Endometrial microvascular endothelial cells (primary cell): ENCODE results near the gene UBE2M. TPM values are rescaled to one million over a fixed set of nuclear protein-coding genes. Genes with fewer than 3 reads are reported as not detected.
"Not testable (repeated sequence)": the region's sequence is repeated elsewhere in the genome, so short reads cannot be mapped to it uniquely, and the experiment has no call there.

Experiments used
- in situ Hi-C: cut with HindIII; loops from 2 replicates; pipeline ENCODE4 v1.10.0; 2017; ENCODE audit warnings: low sequenced_read_pairs, low pct_unique_long_range_greater_than_20kb; ENCODE audit errors: inconsistent ontology term
- total RNA-seq: library from RNA; depleted of rRNA; stranded (reverse); fragments of >200 nt; gene quantifications from one replicate; pipeline ENCODE4 v1.2.3, GENCODE V29; 2015; ENCODE audit errors: inconsistent ontology term

The UBE2M gene
- total RNA-seq, 1 donor from 2014 or later: 37.9 TPM

GRCh38 chr19:58545286-58546018 is 13.0 kb downstream of the UBE2M start:
- in situ Hi-C loops: no loop called here

GRCh38 chr19:58544591-58545285 is 13.7 kb downstream of the UBE2M start:
- in situ Hi-C loops: no loop called here

GRCh38 chr19:58543826-58544590 is 14.4 kb downstream of the UBE2M start, which contains the start of gene TRIM28:
Gene TRIM28 (plus strand): TSS chr19:58544064. CDS start chr19:58544758, 694 bp downstream.
- in situ Hi-C loops: no loop called here

- in situ Hi-C loops: not testable (repeated sequence)
These were observed 15.6 kb downstream of the UBE2M start for GRCh38 chr19:58542641-58543372.

- in situ Hi-C loops: not testable (repeated sequence)
These were observed 19.2 kb downstream of the UBE2M start for GRCh38 chr19:58539169-58539559.

GRCh38 chr19:58538257-58539168 is 19.9 kb downstream of the UBE2M start:
- in situ Hi-C loops: no loop called here

GRCh38 chr19:58536852-58537798 is 21.3 kb downstream of the UBE2M start:
- in situ Hi-C loops: no loop called here

- in situ Hi-C loops: no loop called here
These were observed 22.6 kb downstream of the UBE2M start for GRCh38 chr19:58535857-58536256.

GRCh38 chr19:58531034-58531840 is 27.2 kb downstream of the UBE2M start:
- in situ Hi-C loops: no loop called here

- in situ Hi-C loops: no loop called here
These were observed 29.0 kb downstream of the UBE2M start for GRCh38 chr19:58529405-58529804.

- in situ Hi-C loops: no loop called here
These were observed 35.7 kb downstream of the UBE2M start for GRCh38 chr19:58522709-58523108.

GRCh38 chr19:58521651-58522050 is 36.8 kb downstream of the UBE2M start:
- in situ Hi-C loops: no loop called here

GRCh38 chr19:58520257-58520599 is 38.2 kb downstream of the UBE2M start:
- in situ Hi-C loops: no loop called here

GRCh38 chr19:58519355-58520256 is 38.8 kb downstream of the UBE2M start, which contains the start of gene ZBTB45:
Gene ZBTB45 (minus strand): TSS chr19:58519810. CDS start chr19:58517673, 2,137 bp downstream.
- in situ Hi-C loops: no loop called here

- in situ Hi-C loops: no loop called here
These were observed 39.4 kb downstream of the UBE2M start for GRCh38 chr19:58519087-58519354.
